ENCODE data around the gene SPATA25. TPM values are rescaled to one million over a fixed set of nuclear protein-coding genes. Genes with fewer than 3 reads are reported as not detected.

SPATA25 gene
- total RNA-seq, 1 experiment from 2014 or later, result 7.3 TPM

DNA sequence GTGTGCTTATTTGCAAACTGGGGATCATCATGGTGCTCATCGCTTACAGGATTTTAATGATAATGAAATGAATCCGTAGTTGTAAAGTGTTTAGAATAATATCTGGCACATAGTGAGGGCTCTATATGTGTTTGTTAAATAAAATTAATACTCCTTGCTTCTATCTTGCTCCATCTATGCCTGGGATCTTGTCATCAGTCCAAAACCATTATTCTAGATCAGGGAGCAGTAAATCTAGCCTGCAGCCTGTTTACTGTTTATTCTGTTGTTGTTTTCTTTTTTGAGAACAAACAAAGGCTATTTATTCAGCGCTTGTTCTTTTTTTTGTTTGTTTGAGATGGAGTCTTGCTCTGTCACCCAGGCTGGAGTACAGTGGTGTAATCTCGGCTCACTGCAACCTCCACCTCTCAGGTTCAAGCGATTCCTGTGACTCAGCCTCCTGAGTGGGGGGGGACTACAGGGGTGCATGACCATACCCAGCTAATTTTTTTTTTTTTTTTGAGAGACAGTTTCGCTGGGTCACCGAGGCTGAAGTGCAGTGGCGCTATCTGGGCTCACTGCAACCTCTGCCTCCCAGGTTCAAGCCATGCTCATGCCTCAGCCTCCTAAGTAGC, 38.3 kb downstream of the SPATA25 start:
- intact Hi-C loops (cut with micrococcal nuclease; ENCODE audit: unreplicated experiment), result no loop called here
- ChIA-PET POLR2A (no interaction called here), CTCF (no interaction called here)
- Histone ChIP-seq H3K9me3 (no peaks in the 10 kb centered on the region), H3K4me3 (ENCODE audit: low read depth, low read length) (no peak overlapping the region), H3K27me3 (replicated peaks; ENCODE audit: control insufficient read depth, insufficient read depth, low read length) (no peaks in the 10 kb centered on the region), H3K36me3 (ENCODE audit: control insufficient read depth, insufficient read depth, low read length) (0 out of 2 replicates have a peak, but pooled peaks cover under 1% of the 10 kb centered on the region), H3K4me1 (no peaks in the 10 kb centered on the region)
- H3K4me1 Mint-ChIP-seq (ENCODE audit: low read depth, unreplicated experiment), result peaks cover 6% of the 10 kb centered on the region
- DNase-seq, result no peak
- no peaks in the 10 kb centered on the region for H3K27me3 Mint-ChIP-seq (ENCODE audit: insufficient read depth, unreplicated experiment)
- no peaks in the 10 kb centered on the region for H3K9me3 Mint-ChIP-seq (ENCODE audit: unreplicated experiment)
- H3K27ac Mint-ChIP-seq (ENCODE audit: unreplicated experiment), result no peak overlapping the region
- no peak for TF ChIP-seq CTCF (IDR thresholded peaks at IDR 0.05; ENCODE audit: insufficient read depth in 1 of 2, low read depth in 1 of 2, low read length in 1 of 2, severe bottlenecking in 1 of 2, unreplicated experiment in 1 of 2)
- H3K4me3 Mint-ChIP-seq (ENCODE audit: unreplicated experiment), result no peak overlapping the region
- H3K36me3 Mint-ChIP-seq (ENCODE audit: insufficient read depth, unreplicated experiment), result peaks cover 19% of the 10 kb centered on the region
- no TSS peak for BruUV-seq (replicated peaks)

- POLR2A ChIA-PET, result no interaction called here
- H3K27me3 Mint-ChIP-seq (ENCODE audit: insufficient read depth, unreplicated experiment), result no peaks in the 10 kb centered on the region
- H3K36me3 ChIP-seq (ENCODE audit: control insufficient read depth, insufficient read depth, low read length), result 0 out of 2 replicates have a peak, but pooled peaks cover 2% of the 10 kb centered on the region
These were observed 39.0 kb downstream of the SPATA25 start for GRCh38 chr20:45848421-45848820.

GRCh38 chr20:45845452-45845851, 42.0 kb downstream of the SPATA25 start:
- Histone ChIP-seq H3K9me3 (no peaks in the 10 kb centered on the region), H3K27me3 (replicated peaks; ENCODE audit: control insufficient read depth, insufficient read depth, low read length) (no peaks in the 10 kb centered on the region), H3K36me3 (ENCODE audit: control insufficient read depth, insufficient read depth, low read length) (peaks cover 7% of the 10 kb centered on the region; the same call in 1 of the 2 replicates), H3K4me3 (ENCODE audit: low read depth, low read length) (no peak overlapping the region), H3K4me1 (no peaks in the 10 kb centered on the region)
- Mint-ChIP-seq H3K27me3 (ENCODE audit: insufficient read depth, unreplicated experiment) (no peaks in the 10 kb centered on the region), H3K4me1 (ENCODE audit: low read depth, unreplicated experiment) (no peaks in the 10 kb centered on the region), H3K4me3 (ENCODE audit: unreplicated experiment) (no peak overlapping the region), H3K9me3 (ENCODE audit: unreplicated experiment) (no peaks in the 10 kb centered on the region), H3K27ac (ENCODE audit: unreplicated experiment) (no peak overlapping the region), H3K36me3 (ENCODE audit: insufficient read depth, unreplicated experiment) (peaks cover 42% of the 10 kb centered on the region)
- intact Hi-C loops (cut with micrococcal nuclease; ENCODE audit: unreplicated experiment), result no loop called here
- no TSS peak for BruUV-seq (replicated peaks)
- no peak for DNase-seq
- ChIA-PET CTCF (no interaction called here), POLR2A (no interaction called here)
- TF ChIP-seq CTCF (IDR thresholded peaks at IDR 0.05; ENCODE audit: insufficient read depth in 1 of 2, low read depth in 1 of 2, low read length in 1 of 2, severe bottlenecking in 1 of 2, unreplicated experiment in 1 of 2), result no peak

More at GRCh38 chr20:45848421-45848820, 39.0 kb downstream of the SPATA25 start:
- no peak overlapping the region for H3K4me3 ChIP-seq (ENCODE audit: low read depth, low read length)
- no TSS peak for BruUV-seq (replicated peaks)
- intact Hi-C loops (cut with micrococcal nuclease; ENCODE audit: unreplicated experiment), result no loop called here
- H3K4me1 ChIP-seq, result no peaks in the 10 kb centered on the region
- H3K36me3 Mint-ChIP-seq (ENCODE audit: insufficient read depth, unreplicated experiment), result peaks cover 22% of the 10 kb centered on the region
- TF ChIP-seq CTCF (IDR thresholded peaks at IDR 0.05; ENCODE audit: insufficient read depth in 1 of 2, low read depth in 1 of 2, low read length in 1 of 2, severe bottlenecking in 1 of 2, unreplicated experiment in 1 of 2), result no peak
- no peak overlapping the region for H3K4me3 Mint-ChIP-seq (ENCODE audit: unreplicated experiment)
- H3K9me3 Mint-ChIP-seq (ENCODE audit: unreplicated experiment), result no peaks in the 10 kb centered on the region
- CTCF ChIA-PET, result no interaction called here
- H3K4me1 Mint-ChIP-seq (ENCODE audit: low read depth, unreplicated experiment), result peaks cover 2% of the 10 kb centered on the region
- no peaks in the 10 kb centered on the region for H3K9me3 ChIP-seq
- no peak overlapping the region for H3K27ac Mint-ChIP-seq (ENCODE audit: unreplicated experiment)
- H3K27me3 ChIP-seq (replicated peaks; ENCODE audit: control insufficient read depth, insufficient read depth, low read length), result no peaks in the 10 kb centered on the region
- DNase-seq, result no peak
